NCI-H69 (cell line): ENCODE data around the gene FAM53B.
A peak's percentile ranks its signal among the peaks of the same experiment; 100 is the strongest.

ENCODE experiments used
- DNase-seq: peaks from one replicate; lab custom pipeline; 2025; lab: John Stamatoyannopoulos, UW

The FAM53B gene

GRCh38 chr10:124741922-124742412 is 2.2 kb downstream of the FAM53B start:
- DNase-seq, result peak; percentile 45

GRCh38 chr10:124741281-124741921 is 2.8 kb downstream of the FAM53B start:
- peak; percentile 74 for DNase-seq

- DNase-seq, result peak; percentile 45
These were observed 3.6 kb downstream of the FAM53B start for GRCh38 chr10:124740369-124741280.

- peak; percentile 5 for DNase-seq
These were observed 4.2 kb downstream of the FAM53B start for GRCh38 chr10:124739986-124740368.

- peak; percentile 8 for DNase-seq
These were observed 4.9 kb downstream of the FAM53B start for GRCh38 chr10:124739119-124739921.

- DNase-seq, result peak; percentile 7
These were observed 5.7 kb downstream of the FAM53B start for GRCh38 chr10:124738441-124738840.

- DNase-seq, result no peak
These were observed 6.5 kb downstream of the FAM53B start for GRCh38 chr10:124737708-124738107.

- DNase-seq, result peak; percentile 13
These were observed 7.0 kb downstream of the FAM53B start for GRCh38 chr10:124737221-124737620.

- peak; percentile 67 for DNase-seq
These were observed 7.6 kb downstream of the FAM53B start for GRCh38 chr10:124736491-124737136.

GRCh38 chr10:124735491-124736286 is 8.5 kb downstream of the FAM53B start:
- DNase-seq, result no peak

- no peak for DNase-seq
These were observed 9.6 kb downstream of the FAM53B start for GRCh38 chr10:124734311-124735166.

- DNase-seq, result no peak
These were observed 10.5 kb downstream of the FAM53B start for GRCh38 chr10:124733571-124734245.

GRCh38 chr10:124732931-124733570 is 11.1 kb downstream of the FAM53B start:
- DNase-seq, result no peak

GRCh38 chr10:124731551-124731950 is 12.6 kb downstream of the FAM53B start:
- no peak for DNase-seq

GRCh38 chr10:124730790-124731189 is 13.4 kb downstream of the FAM53B start:
- DNase-seq, result no peak

GRCh38 chr10:124728830-124729661 is 15.1 kb downstream of the FAM53B start:
- no peak for DNase-seq

GRCh38 chr10:124728071-124728829 is 15.9 kb downstream of the FAM53B start:
- DNase-seq, result no peak
